ENCODE measurements around the gene EPB41L4B.

- TF ChIP-seq, protein P1, sequence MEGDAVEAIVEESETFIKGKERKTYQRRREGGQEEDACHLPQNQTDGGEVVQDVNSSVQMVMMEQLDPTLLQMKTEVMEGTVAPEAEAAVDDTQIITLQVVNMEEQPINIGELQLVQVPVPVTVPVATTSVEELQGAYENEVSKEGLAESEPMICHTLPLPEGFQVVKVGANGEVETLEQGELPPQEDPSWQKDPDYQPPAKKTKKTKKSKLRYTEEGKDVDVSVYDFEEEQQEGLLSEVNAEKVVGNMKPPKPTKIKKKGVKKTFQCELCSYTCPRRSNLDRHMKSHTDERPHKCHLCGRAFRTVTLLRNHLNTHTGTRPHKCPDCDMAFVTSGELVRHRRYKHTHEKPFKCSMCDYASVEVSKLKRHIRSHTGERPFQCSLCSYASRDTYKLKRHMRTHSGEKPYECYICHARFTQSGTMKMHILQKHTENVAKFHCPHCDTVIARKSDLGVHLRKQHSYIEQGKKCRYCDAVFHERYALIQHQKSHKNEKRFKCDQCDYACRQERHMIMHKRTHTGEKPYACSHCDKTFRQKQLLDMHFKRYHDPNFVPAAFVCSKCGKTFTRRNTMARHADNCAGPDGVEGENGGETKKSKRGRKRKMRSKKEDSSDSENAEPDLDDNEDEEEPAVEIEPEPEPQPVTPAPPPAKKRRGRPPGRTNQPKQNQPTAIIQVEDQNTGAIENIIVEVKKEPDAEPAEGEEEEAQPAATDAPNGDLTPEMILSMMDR (conservative IDR thresholded peaks at IDR 0.05; ENCODE audit: low read length), result no peak
- TF ChIP-seq EZH2phosphoT487 (IDR thresholded peaks at IDR 0.05; ENCODE audit: borderline replicate concordance), result no peak
Measured at GRCh38 chr9:109304347-109304746, 16.5 kb downstream of the EPB41L4B start.
